C4-2B (cell line): ENCODE results near the gene ENO2.

Experiments used
- H3K27ac ChIP-seq: fragments of 450-650 bp; 2 replicates; pipeline ENCODE4 v1.5.1; 2017
- CTCF ChIP-seq: fragments of 450-650 bp; conservative IDR thresholded peaks from 2 replicates; pipeline ENCODE4 v1.5.1; 2017; ENCODE audit warnings: mild to moderate bottlenecking
- ZFX ChIP-seq: fragments of 450-650 bp; IDR thresholded peaks from 2 replicates; pipeline ENCODE4 v1.6.1; 2017

ENO2 gene

DNA sequence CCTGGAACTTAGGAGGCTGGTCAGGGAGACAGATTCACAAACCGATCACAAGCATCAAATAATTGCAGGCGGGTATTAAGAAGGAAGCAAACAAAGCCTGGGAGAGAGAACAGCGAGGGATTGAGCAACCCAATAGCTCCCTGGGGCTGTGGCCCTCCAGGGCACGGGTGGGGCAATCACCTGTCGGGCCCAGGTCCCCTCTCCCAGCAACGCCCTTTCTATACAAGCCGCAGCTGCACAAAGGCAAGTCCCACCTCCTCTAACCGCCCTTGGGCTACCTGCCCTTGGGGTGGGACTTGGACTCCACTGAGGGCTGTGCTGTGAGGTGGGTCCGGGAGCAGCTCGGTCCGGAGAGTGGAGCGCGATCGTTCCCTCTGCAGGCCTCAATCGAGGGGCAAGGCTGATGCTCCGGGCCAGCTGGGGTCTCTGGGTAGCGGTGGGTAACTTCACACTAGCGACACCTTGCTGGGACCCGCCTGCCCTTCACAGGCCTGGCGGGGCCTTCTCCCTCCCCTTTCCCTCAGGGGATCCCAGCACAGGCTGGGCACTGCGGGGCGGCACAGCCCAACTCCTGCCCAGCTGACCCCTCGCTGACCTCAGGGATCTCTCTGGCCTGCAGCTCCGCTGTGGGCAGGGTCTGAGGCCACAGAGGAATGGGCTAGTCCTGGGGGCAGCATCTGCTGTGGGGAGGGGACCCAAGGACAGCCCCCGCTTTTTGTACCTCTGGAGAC, 48.1 kb downstream of the ENO2 start:
- peak; percentile 65; the same call in 1 of the 2 replicates for TF ChIP-seq ZFX
- TF ChIP-seq CTCF: peak; percentile 52
- H3K27ac ChIP-seq: peak overlapping the region; percentile 99

DNA sequence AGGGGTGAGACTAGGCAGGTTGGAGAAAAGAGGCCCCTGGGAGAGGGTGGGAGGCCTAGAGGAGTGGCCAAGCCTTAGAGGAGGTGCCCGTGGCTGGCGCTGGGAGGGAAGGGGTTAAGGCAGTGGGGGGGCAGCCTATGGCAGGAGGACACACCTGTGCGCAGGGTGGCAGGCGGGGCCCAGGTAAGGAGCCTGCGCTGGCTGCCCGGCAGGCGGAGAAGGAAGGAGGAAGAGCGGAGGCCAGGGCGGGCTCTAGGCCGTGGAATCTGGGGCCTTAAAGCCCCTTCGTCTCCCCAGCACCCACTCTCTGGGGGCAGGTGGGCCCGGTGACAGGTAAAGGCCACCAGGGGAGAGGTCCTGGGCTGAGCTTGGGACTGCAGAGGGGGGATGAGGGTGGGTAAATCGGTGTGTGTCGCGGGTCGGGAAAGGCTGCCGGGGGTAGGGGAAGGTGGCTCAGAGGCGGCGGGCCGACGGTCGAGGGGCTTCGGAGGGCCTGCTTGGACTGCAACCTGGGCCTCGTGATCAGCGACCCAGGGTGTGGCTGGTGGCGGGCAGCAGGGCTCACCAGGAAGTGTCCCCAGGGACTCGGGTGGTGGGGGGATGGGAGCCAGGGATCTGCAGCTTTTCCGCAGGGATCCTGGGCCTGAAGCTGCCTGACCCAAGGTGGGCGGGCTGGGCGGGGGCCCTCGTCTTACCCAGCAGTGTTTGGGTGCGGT, 48.8 kb downstream of the ENO2 start:
- peak overlapping the region; percentile 99 for H3K27ac ChIP-seq
- TF ChIP-seq ZFX (peak; percentile 59; the same call in 1 of the 2 replicates), CTCF (no peak)

GRCh38 chr12:6963791-6964413, 49.5 kb downstream of the ENO2 start:
- H3K27ac ChIP-seq: peak overlapping the region; percentile 99
- TF ChIP-seq CTCF (no peak), ZFX (no peak)

DNA sequence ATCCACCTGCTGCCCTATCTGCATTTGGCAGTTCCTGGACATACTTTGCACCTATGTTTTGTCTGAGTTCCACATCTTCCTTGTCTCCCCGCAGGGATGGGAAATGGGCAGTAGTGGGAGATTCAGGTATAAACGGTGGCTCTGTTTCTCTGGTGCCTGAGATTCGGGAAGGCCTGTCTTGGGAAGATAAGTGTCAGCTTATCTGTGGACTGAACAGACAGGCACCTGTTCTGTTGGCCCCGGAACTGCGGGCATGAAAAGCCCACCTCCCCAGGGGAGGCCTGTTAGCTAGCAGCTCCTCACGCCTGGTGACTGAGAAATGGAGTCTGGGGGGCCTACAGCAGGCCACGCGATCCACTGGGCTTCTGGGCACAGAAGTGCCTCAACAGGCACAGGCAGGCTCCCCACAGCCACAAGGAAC, 50.2 kb downstream of the ENO2 start:
- H3K27ac ChIP-seq: peak overlapping the region; percentile 99
- TF ChIP-seq ZFX: no peak
- TF ChIP-seq CTCF: no peak

- peak overlapping the region; percentile 99 for H3K27ac ChIP-seq
- peak; percentile 96 for TF ChIP-seq CTCF
- peak; percentile 48; the same call in 1 of the 2 replicates for TF ChIP-seq ZFX
Observed at GRCh38 chr12:6965026-6965661, 50.8 kb downstream of the ENO2 start.

GRCh38 chr12:6965714-6966113, 51.3 kb downstream of the ENO2 start:
- H3K27ac ChIP-seq: peak overlapping the region; percentile 99

More at GRCh38 chr12:6965714-6966113, 51.3 kb downstream of the ENO2 start:
- TF ChIP-seq ZFX (no peak), CTCF (no peak)
